K562 (cell line): ENCODE data around the gene ANKRD44. TPM values are rescaled to one million over a fixed set of nuclear protein-coding genes. Genes with fewer than 3 reads are reported as not detected.

ENCODE experiments used
- ATAC-seq: fragments of 200-7000 bp; cut with Tn5 transposase; 3 replicates; pipeline ENCODE4 v1.9.1; 2020; ENCODE audit warnings: moderate library complexity
- BruUV-seq: library from RNA; stranded (reverse); fragments of 400-500 nt; replicated peaks from 2 replicates; lab custom pipeline; 2021; lab: Mats Ljungman, UMichigan
- CTCF ChIA-PET: fragments of 300-600 bp; formaldehyde crosslinking; extraction: SDS; loops from one replicate; lab custom pipeline; 2021; ENCODE audit warnings: low intra/inter-chr PET ratio; lab: Yijun Ruan, JAX
- POLR2A ChIA-PET: fragments of 300-600, 350-650 bp; sonication (Branson Sonifier 250); formaldehyde crosslinking; extraction: SDS; loops from one replicate; lab custom pipeline; 2021; ENCODE audit warnings: antibody characterized with exemption, inconsistent platforms; lab: Yijun Ruan, JAX
- DNase-seq, 4 experiments: peaks; one replicate each; pipeline versions ENCODE4 v3.0.0 to v3.0.0-alpha.2; 2011 to 2018; ENCODE audit warnings: low spot score in 3 of 4, mixed read lengths in 3 of 4; ENCODE audit errors: extremely low read depth in 1 of 4
- FAIRE-seq: peaks from 2 replicates; lab custom pipeline; 2011; peaks lifted over from hg19 to GRCh38; lab: Jason Lieb, UNC
- H2AFZ ChIP-seq: 2 replicates; pipeline ENCODE4 v1.6.0; 2011; ENCODE audit warnings: low read depth, low read length, control low read depth, inconsistent platforms
- H3K27ac ChIP-seq: fragments of 200-600 bp; 3 replicates; pipeline ENCODE4 v1.8.0; 2011; ENCODE audit warnings: low read depth, mild to moderate bottlenecking, control low read depth, inconsistent platforms, low read length, moderate library complexity, mixed read lengths; ENCODE audit errors: extremely low read depth
- H3K27me3 ChIP-seq, 2 experiments: fragments of 300-600 bp in 1 of 2; 2 replicates in 1 of 2; 3 replicates in 1 of 2; pipeline versions ENCODE4 v1.6.0 to v1.8.0; 2011; ENCODE audit warnings: inconsistent platforms in 2 of 2, low read length in 2 of 2, mild to moderate bottlenecking in 1 of 2, mixed read lengths in 1 of 2, moderate library complexity in 1 of 2; ENCODE audit not compliant: control insufficient read depth in 2 of 2, insufficient read depth in 2 of 2
- H3K36me3 ChIP-seq: fragments of 300-600 bp; 3 replicates; pipeline ENCODE4 v1.8.0; 2011; ENCODE audit warnings: mild to moderate bottlenecking, low read length, inconsistent platforms; ENCODE audit not compliant: control insufficient read depth, insufficient read depth
- H3K4me1 ChIP-seq, 2 experiments: fragments of 200-600 bp in 1 of 2; replicated peaks in 1 of 2; 2 replicates in 1 of 2; 3 replicates in 1 of 2; pipeline versions ENCODE4 v1.5.1 to v1.8.0; 2011; ENCODE audit warnings: inconsistent platforms in 2 of 2, low read length in 2 of 2, mild to moderate bottlenecking in 1 of 2, mixed read lengths in 1 of 2, moderate library complexity in 1 of 2; ENCODE audit not compliant: control insufficient read depth in 2 of 2, insufficient read depth in 2 of 2
- H3K4me2 ChIP-seq: 2 replicates; pipeline ENCODE4 v1.6.1; 2011; ENCODE audit warnings: low read length, control low read depth, inconsistent platforms, mixed read lengths; ENCODE audit not compliant: insufficient read depth
- H3K4me3 ChIP-seq: fragments of 200-600 bp; sonication (generic), shearing (Covaris generic); 2 replicates; pipeline ENCODE4 v1.5.1; 2016; ENCODE audit warnings: control low read depth, inconsistent platforms
- H3K79me2 ChIP-seq: fragments of 200-600 bp; 3 replicates; pipeline ENCODE4 v1.8.0; 2011; ENCODE audit warnings: low read length, inconsistent platforms; ENCODE audit not compliant: control insufficient read depth, insufficient read depth
- H3K9ac ChIP-seq, 2 experiments: 2 replicates each; pipeline versions ENCODE4 v1.6.0 to v1.6.1; 2011; ENCODE audit warnings: low read depth in 2 of 2, low read length in 2 of 2, control low read depth in 1 of 2, inconsistent platforms in 1 of 2, mild to moderate bottlenecking in 1 of 2, mixed read lengths in 1 of 2; ENCODE audit not compliant: insufficient read depth in 1 of 2
- H3K9me1 ChIP-seq: one replicate; pipeline ENCODE4 v1.6.0; 2011; ENCODE audit warnings: inconsistent platforms, mild to moderate bottlenecking, low read length, moderate library complexity; ENCODE audit not compliant: control insufficient read depth, insufficient read depth
- H3K9me3 ChIP-seq: replicated peaks from 2 replicates; pipeline ENCODE4 v1.5.1; 2011; ENCODE audit warnings: low read depth, low read length, inconsistent platforms; ENCODE audit not compliant: control insufficient read depth, insufficient read depth
- H4K20me1 ChIP-seq: replicated peaks from 2 replicates; pipeline ENCODE4 v1.6.1; 2011; ENCODE audit warnings: low read length, inconsistent platforms, mixed read lengths; ENCODE audit not compliant: control insufficient read depth, insufficient read depth
- E2F1 ChIP-seq: sonication (generic); formaldehyde crosslinking; IDR thresholded peaks from 2 replicates; pipeline ENCODE4 v1.8.1; 2023; ENCODE audit warnings: mild to moderate bottlenecking, missing genetic modification reagents, moderate library complexity
- GTF2A2 ChIP-seq: IDR thresholded peaks from 2 replicates; pipeline ENCODE4 v1.6.1; 2016; ENCODE audit warnings: mild to moderate bottlenecking, missing genetic modification characterization, missing compliant biosample characterization
- HNRNPL ChIP-seq: fragments of 200-400 bp; formaldehyde crosslinking; IDR thresholded peaks from 2 replicates; pipeline ENCODE4 v1.6.1; 2017; ENCODE audit warnings: low read depth, mild to moderate bottlenecking, low read length
- LARP7 ChIP-seq: fragments of 450-650 bp; IDR thresholded peaks from 2 replicates; pipeline ENCODE4 v1.6.1; 2016
- NCOA1 ChIP-seq: fragments of 450-650 bp; IDR thresholded peaks from 2 replicates; pipeline ENCODE4 v1.6.1; 2016; ENCODE audit warnings: low read depth
- NFIX ChIP-seq: fragments of 250-450 bp; sonication (Bioruptor Pico); IDR thresholded peaks from 2 replicates; pipeline ENCODE4 v1.4.0; 2020; ENCODE audit warnings: low read depth, mild to moderate bottlenecking, moderate library complexity
- ZNF696 ChIP-seq: fragments of 250-450 bp; sonication (Bioruptor Pico); conservative IDR thresholded peaks from 2 replicates; pipeline ENCODE4 v1.4.0; 2020; ENCODE audit warnings: mild to moderate bottlenecking, moderate library complexity
- WGBS: fragments of 100-300 bp; shearing (Covaris generic); methylation state at CpG from one replicate; pipeline ENCODE4 v1.1.6; 2016; ENCODE audit warnings: low coverage, mixed read lengths; ENCODE audit not compliant: insufficient coverage; ENCODE audit errors: missing lambda C conversion rate; 5-methylcytosine and 5-hydroxymethylcytosine counted together
- in situ Hi-C: fragments of 300-500 bp; cut with MboI; formaldehyde crosslinking; loops from 4 replicates; pipeline ENCODE4 v1.15.0; 2018; ENCODE audit warnings: inconsistent platforms, mixed read lengths
- intact Hi-C: fragments of 100-400 bp; cut with micrococcal nuclease; formaldehyde crosslinking; loops from 2 replicates; pipeline ENCODE4 v1.14.2; 2022
- polyA plus RNA-seq, 8 experiments: library from polyadenylated mRNA; depleted of rRNA in 4 of 8; stranded (reverse) in 5 of 8; unstranded in 3 of 8; fragments of >200 nt; fragmentation: Nextera tagmentation in 2 of 8; fragmentation: Illumina TruSeq in 1 of 8; extraction: Ambion mirVana in 2 of 8; extraction: Trizol in 1 of 8; gene quantifications; 2 replicates each; pipeline versions ENCODE4 v1.2.1 to v1.2.3, GENCODE V29; 2011 to 2014; ENCODE audit warnings: inconsistent platforms in 1 of 8, missing spikeins in 1 of 8
- total RNA-seq, 7 experiments: library from RNA; depleted of rRNA in 6 of 7; stranded (reverse); fragments of >200 nt in 6 of 7; fragmentation: Illumina TruSeq in 2 of 7; extraction: Trizol in 2 of 7; gene quantifications; 2 replicates each; pipeline versions ENCODE4 v1.2.1 to v1.2.3, GENCODE V29; 2011 to 2021; ENCODE audit warnings: low replicate concordance in 1 of 7
- TF ChIP-seq, protein P1 (sequence below): sonication (generic); formaldehyde crosslinking; IDR thresholded peaks from 2 replicates; pipeline ENCODE4 v1.8.0; 2022; ENCODE audit warnings: mild to moderate bottlenecking, missing genetic modification reagents

The ANKRD44 gene
- total and polyA plus RNA-seq, 9 of the 15 experiments (the other 6 are each of a cell fraction or from before 2014, with no cell fraction given) = 0.03 to 0.64 (median 0.07) TPM; not detected in 3

DNA sequence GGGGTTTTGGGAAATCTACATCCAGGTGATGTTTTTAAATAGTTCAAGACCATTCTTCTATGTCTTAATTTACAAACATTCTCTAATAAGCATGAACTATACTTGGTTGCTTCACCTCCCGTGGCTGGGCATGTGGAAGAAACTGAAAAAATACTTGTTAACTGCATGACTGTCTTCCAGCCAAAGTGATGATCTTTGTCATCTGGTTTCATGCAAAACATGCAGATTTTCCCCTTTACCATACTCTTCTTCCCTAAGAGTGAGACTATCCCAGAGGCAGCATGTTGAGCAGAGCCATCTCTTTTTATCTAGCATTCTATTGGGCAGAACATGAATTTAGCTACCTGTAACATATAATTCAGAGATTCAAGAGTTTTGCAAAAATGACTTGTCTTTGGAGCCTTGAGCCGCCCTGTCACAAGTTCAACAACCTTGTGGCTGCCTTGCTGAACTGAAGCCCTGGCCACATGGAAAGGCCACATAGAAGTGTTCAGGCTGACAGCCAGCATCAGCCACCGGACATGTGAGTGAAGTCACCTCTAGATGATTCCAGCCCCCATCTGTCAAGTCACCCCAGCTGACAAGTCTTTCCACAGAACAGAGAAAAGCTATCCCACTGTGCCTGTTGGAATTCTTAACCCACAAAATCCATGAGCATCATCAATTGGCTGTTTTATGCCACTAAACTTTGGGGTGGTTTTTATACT, 142.8 kb downstream of the ANKRD44 start:
- Histone ChIP-seq H2AFZ (no peak overlapping the region), H4K20me1 (no peaks in the 10 kb centered on the region), H3K27ac (no peak overlapping the region), H3K9me3 (no peaks in the 10 kb centered on the region), H3K4me1 (peaks cover 0 to 7% of the 10 kb centered on the region in 2 experiments; a peak in 2 of 5 replicates), H3K9ac (no peak overlapping the region), H3K79me2 (no peaks in the 10 kb centered on the region), H3K4me2 (no peak overlapping the region), H3K36me3 (no peaks in the 10 kb centered on the region), H3K9me1 (no peaks in the 10 kb centered on the region), H3K27me3 (peaks cover 2 to 24% of the 10 kb centered on the region in 2 experiments; a peak in 3 of 5 replicates), H3K4me3 (no peak overlapping the region)
- ChIA-PET POLR2A (interaction anchor here (0.6 kb wide), 1 partner anchor 128 kb away, joined by 4 read pairs; no protein-coding TSS in a partner anchor), CTCF (interaction anchor here (0.6 kb wide), 1 partner anchor 52 kb away, joined by 3 read pairs; no protein-coding TSS in a partner anchor)
- WGBS = 0% methylated on average over 2 of the region's 3 CpGs
- in situ Hi-C loops (no loop called here), intact Hi-C loops (loop anchor here (1.0 kb wide), 1 partner anchor 54 kb away; no protein-coding TSS in a partner anchor)
- no peak for TF ChIP-seq HNRNPL
- TF ChIP-seq E2F1 (CRISPR knock-in tag) = no peak
- TF ChIP-seq, protein P1, sequence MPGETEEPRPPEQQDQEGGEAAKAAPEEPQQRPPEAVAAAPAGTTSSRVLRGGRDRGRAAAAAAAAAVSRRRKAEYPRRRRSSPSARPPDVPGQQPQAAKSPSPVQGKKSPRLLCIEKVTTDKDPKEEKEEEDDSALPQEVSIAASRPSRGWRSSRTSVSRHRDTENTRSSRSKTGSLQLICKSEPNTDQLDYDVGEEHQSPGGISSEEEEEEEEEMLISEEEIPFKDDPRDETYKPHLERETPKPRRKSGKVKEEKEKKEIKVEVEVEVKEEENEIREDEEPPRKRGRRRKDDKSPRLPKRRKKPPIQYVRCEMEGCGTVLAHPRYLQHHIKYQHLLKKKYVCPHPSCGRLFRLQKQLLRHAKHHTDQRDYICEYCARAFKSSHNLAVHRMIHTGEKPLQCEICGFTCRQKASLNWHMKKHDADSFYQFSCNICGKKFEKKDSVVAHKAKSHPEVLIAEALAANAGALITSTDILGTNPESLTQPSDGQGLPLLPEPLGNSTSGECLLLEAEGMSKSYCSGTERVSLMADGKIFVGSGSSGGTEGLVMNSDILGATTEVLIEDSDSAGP (CRISPR knock-in tag) = no peak
- TF ChIP-seq ZNF696 = no peak
- TF ChIP-seq GTF2A2 = no peak
- TF ChIP-seq NFIX (CRISPR knock-in tag) = no peak
- TF ChIP-seq LARP7 = no peak
- TF ChIP-seq NCOA1 = no peak
- ATAC-seq (no peak), FAIRE-seq (no peak), DNase-seq (no peak)
- no TSS peak for BruUV-seq
